ENCODE measurements around the gene HSPB8.

The HSPB8 gene

GRCh38 chr12:119171691-119172425 is 6.9 kb upstream of the HSPB8 start:
- no peak for DNase-seq

- DNase-seq, result no peak
Observed at GRCh38 chr12:119175081-119175480, 3.6 kb upstream of the HSPB8 start.

GRCh38 chr12:119176267-119177055 is 2.3 kb upstream of the HSPB8 start:
- peak; percentile 87 for DNase-seq

- DNase-seq, result no peak
Observed at GRCh38 chr12:119177056-119177325, 1.7 kb upstream of the HSPB8 start.

- no peak for DNase-seq
Observed at GRCh38 chr12:119177724-119178380, 879 bp upstream of the HSPB8 start.

GRCh38 chr12:119179335-119180021 is 747 bp downstream of the HSPB8 start:
- no peak for DNase-seq

- no peak for DNase-seq
Observed at GRCh38 chr12:119180380-119181040, 1.8 kb downstream of the HSPB8 start.

GRCh38 chr12:119181202-119181601 is 2.5 kb downstream of the HSPB8 start:
- no peak for DNase-seq

- DNase-seq, result peak; percentile 23
Observed at GRCh38 chr12:119181944-119182343, 3.2 kb downstream of the HSPB8 start.

GRCh38 chr12:119182701-119183493 is 4.2 kb downstream of the HSPB8 start:
- DNase-seq, result no peak

- no peak for DNase-seq
Observed at GRCh38 chr12:119183942-119184695, 5.4 kb downstream of the HSPB8 start.

- no peak for DNase-seq
Observed at GRCh38 chr12:119195256-119195655, 16.5 kb downstream of the HSPB8 start.

GRCh38 chr12:119198440-119198839 is 19.7 kb downstream of the HSPB8 start:
- DNase-seq, result no peak

GRCh38 chr12:119200601-119201000 is 21.9 kb downstream of the HSPB8 start:
- DNase-seq, result no peak

- DNase-seq, result peak; percentile 85
Observed at GRCh38 chr12:119201789-119202543, 23.2 kb downstream of the HSPB8 start.

GRCh38 chr12:119202544-119202943 is 23.8 kb downstream of the HSPB8 start:
- DNase-seq, result peak; percentile 35

GRCh38 chr12:119204131-119204530 is 25.4 kb downstream of the HSPB8 start:
- DNase-seq, result no peak

GRCh38 chr12:119204671-119205285 is 26.0 kb downstream of the HSPB8 start:
- DNase-seq, result no peak

GRCh38 chr12:119206348-119207062 is 27.8 kb downstream of the HSPB8 start:
- peak; percentile 48 for DNase-seq

Measured in NCI-H69 (cell line).